Testis (tissue), 3 donors: ENCODE results near the gene ABHD11. TPM values are rescaled to one million over a fixed set of nuclear protein-coding genes. Genes with fewer than 3 reads are reported as not detected.
A peak's percentile ranks its signal among the peaks of the same experiment; 100 is the strongest.

ENCODE experiments used
- DNase-seq: peaks from one replicate; pipeline ENCODE4 v3.0.0-alpha.2; 2019
- H3K27ac ChIP-seq, 2 donors: fragments of 200-600 bp; sonication (generic); one replicate each; pipeline ENCODE4 v1.5.1; 2019
- H3K27me3 ChIP-seq: fragments of 200-600 bp; sonication (generic); one replicate; pipeline ENCODE4 v1.5.1; 2019
- H3K36me3 ChIP-seq: fragments of 200-600 bp; sonication (generic); one replicate; pipeline ENCODE4 v1.5.1; 2017; ENCODE audit warnings: low read depth; ENCODE audit errors: missing control alignments
- H3K4me1 ChIP-seq: fragments of 200-600 bp; sonication (generic); one replicate; pipeline ENCODE4 v1.5.1; 2019
- H3K4me3 ChIP-seq, 2 donors: fragments of 200-600 bp; sonication (generic); one replicate each; pipeline ENCODE4 v1.5.1; 2017 to 2019
- H3K9me3 ChIP-seq: fragments of 200-600 bp; sonication (generic); one replicate; pipeline ENCODE4 v1.5.1; 2017
- POLR2A ChIP-seq: fragments of 450-650 bp; IDR thresholded peaks from one replicate; pipeline ENCODE4 v1.6.1; 2017; ENCODE audit warnings: antibody characterized with exemption, mild to moderate bottlenecking, moderate library complexity
- WGBS, 2 donors: methylation state at CpG; one replicate each; pipeline ENCODE4 v1.1.5; 2018; 5-methylcytosine and 5-hydroxymethylcytosine counted together
- intact Hi-C: fragments of 100-400 bp; cut with DNase I; formaldehyde crosslinking; loops from one replicate; pipeline ENCODE4 v1.15.1; 2023; ENCODE audit warnings: low total_unique reads
- polyA plus RNA-seq: library from polyadenylated mRNA; stranded (reverse); fragments of 350-450 nt; fragmentation: Illumina TruSeq; extraction: RNeasy Lipid Tissue Mini Kit (QIAGEN cat#74804); gene quantifications from one replicate; pipeline ENCODE4 v1.2.3, GENCODE V29; 2014; ENCODE audit warnings: low read depth, low replicate concordance; ENCODE audit not compliant: insufficient read depth
- total RNA-seq, 2 donors: library from RNA; depleted of rRNA; stranded (reverse); fragments of >200 nt; gene quantifications; one replicate each; pipeline ENCODE4 v1.2.3, GENCODE V29; 2016
- TF ChIP-seq, protein P1 (sequence below), 3 experiments: fragments of 450-650 bp in 2 of 3; fragments of 200-600 bp in 1 of 3; sonication (generic) in 1 of 3; IDR thresholded peaks; one replicate each; pipeline ENCODE4 v1.5.1; 2016 to 2019; ENCODE audit warnings: antibody characterized with exemption in 3 of 3, mild to moderate bottlenecking in 2 of 3, moderate library complexity in 1 of 3

ABHD11 gene
- total and polyA plus RNA-seq, 3 donors from 2014 or later: 21.6 to 33.1 (median 29.0) TPM

DNA sequence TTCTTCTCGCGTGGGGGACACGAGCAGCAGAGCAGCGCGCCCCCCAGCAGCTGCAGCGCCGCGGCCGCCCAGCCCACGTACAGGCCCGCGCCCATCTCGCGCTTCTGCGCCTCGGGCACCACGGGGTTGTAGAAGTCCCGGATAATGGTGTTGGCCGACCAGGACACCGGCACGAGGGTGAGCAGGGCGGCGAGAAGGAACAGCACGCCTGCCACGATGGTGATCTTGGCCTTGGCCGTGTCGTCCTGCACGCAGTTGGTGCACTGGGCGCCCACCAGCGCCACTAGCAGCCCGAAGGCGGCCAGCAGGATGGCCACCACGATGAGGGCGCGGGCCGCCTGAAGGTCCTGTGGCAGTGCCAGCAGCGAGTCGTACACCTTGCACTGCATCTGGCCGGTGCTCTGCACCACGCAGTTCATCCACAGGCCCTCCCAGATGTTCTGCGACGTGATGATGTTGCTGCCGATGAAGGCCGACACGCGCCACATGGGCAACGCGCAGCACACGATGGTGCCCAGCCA is 30.9 kb upstream of the ABHD11 start:
- H3K4me1 ChIP-seq: no peaks in the 10 kb centered on the region
- no peaks in the 10 kb centered on the region for H3K27me3 ChIP-seq

DNA sequence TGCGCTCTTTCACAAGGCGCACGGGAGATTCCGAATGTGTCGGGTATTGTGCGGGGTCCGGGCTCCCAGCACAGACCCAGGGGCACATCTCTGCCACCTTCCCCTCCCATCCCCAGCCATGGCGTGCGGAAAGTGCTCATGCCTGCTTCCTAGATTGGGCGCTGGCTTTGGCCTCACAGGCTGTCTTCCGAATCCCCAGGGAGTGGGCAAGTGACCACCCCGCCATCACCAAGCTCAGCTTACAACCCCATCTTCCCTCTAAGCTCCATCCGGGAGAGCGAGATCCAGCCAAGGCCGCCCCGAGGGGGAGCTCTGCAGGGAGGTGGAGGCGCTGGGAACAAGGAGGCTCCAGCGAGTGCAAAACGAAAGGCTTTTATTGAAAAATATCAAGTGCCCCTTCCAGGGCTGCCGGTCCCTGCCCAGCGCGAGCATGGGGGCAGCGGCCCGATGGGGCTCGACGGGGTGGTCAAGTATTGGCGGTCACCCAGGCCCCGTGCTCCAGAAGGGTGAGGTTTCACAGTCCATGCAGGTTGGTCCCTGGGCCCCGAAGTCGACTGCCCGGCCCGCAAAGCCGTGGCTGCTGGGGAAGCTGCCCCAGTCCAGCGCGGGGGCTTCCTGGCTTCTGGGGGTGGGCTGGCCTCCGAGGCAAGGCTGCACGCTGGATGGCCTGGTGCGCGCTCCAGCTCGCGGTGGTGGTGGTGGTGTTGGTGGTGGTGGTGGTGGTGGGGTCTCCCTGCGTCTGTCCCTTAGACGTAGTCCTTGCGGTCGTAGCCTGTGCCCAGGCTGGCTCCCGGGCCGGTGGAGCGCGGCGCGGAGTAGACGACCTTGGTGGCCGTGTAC is 30.3 kb upstream of the ABHD11 start:
- TF ChIP-seq, protein P1, sequence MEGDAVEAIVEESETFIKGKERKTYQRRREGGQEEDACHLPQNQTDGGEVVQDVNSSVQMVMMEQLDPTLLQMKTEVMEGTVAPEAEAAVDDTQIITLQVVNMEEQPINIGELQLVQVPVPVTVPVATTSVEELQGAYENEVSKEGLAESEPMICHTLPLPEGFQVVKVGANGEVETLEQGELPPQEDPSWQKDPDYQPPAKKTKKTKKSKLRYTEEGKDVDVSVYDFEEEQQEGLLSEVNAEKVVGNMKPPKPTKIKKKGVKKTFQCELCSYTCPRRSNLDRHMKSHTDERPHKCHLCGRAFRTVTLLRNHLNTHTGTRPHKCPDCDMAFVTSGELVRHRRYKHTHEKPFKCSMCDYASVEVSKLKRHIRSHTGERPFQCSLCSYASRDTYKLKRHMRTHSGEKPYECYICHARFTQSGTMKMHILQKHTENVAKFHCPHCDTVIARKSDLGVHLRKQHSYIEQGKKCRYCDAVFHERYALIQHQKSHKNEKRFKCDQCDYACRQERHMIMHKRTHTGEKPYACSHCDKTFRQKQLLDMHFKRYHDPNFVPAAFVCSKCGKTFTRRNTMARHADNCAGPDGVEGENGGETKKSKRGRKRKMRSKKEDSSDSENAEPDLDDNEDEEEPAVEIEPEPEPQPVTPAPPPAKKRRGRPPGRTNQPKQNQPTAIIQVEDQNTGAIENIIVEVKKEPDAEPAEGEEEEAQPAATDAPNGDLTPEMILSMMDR (IDR thresholded peaks at IDR 0.05): no peak
- TF ChIP-seq POLR2A: no peak
- no peaks in the 10 kb centered on the region for H3K36me3 ChIP-seq
- no peaks in the 10 kb centered on the region for H3K4me1 ChIP-seq
- H3K27me3 ChIP-seq: no peaks in the 10 kb centered on the region
- intact Hi-C loops: no loop called here
- DNase-seq: no peak
- 43 to 48% methylated on average over 24 to 46 of the region's 53 CpGs for WGBS, 2 donors
- H3K4me3 ChIP-seq: peak overlapping the region in 1 of 2 donors; percentile 53
- H3K27ac ChIP-seq: no peak overlapping the region
- H3K9me3 ChIP-seq: no peaks in the 10 kb centered on the region

More for the DNA sequence above, 30.9 kb upstream of the ABHD11 start:
- TF ChIP-seq, protein P1 (IDR thresholded peaks at IDR 0.05): no peak
- TF ChIP-seq POLR2A: no peak
- WGBS, 2 donors: 17 to 23% methylated on average over 17 to 23 of the region's 49 CpGs
- Histone ChIP-seq H3K9me3 (no peaks in the 10 kb centered on the region), H3K4me3 (peak overlapping the region in 1 of 2 donors; percentile 53), H3K36me3 (no peaks in the 10 kb centered on the region), H3K27ac (no peak overlapping the region)
- intact Hi-C loops: no loop called here
- DNase-seq: no peak

GRCh38 chr7:73766556-73767229 is 28.1 kb upstream of the ABHD11 start:
- H3K36me3 ChIP-seq: no peaks in the 10 kb centered on the region
- 86 to 91% methylated on average over 17 of the region's 17 CpGs for WGBS, 2 donors

DNA sequence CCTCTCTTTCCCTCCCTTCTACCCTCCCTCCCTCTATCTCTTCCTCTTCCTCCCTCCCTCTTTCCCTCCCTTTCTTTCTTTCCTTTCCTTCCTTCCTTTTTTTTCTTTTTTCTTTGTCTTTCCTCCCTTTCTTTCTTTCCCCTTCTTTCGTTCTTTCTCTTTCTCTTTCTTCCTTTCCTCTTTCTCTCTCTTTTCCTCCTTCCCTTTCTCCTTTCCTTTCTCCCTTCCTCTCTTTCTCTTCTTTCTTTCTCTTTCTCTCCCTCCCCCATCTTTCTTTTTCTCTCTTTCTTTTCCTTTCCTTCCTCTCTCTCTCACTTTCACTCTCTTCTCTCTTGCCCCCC is 24.0 kb upstream of the ABHD11 start:
- Histone ChIP-seq H3K9me3 (no peaks in the 10 kb centered on the region), H3K27ac (no peak overlapping the region), H3K36me3 (no peaks in the 10 kb centered on the region), H3K27me3 (no peaks in the 10 kb centered on the region), H3K4me3 (no peak overlapping the region), H3K4me1 (no peaks in the 10 kb centered on the region)
- no peak for DNase-seq
- WGBS, 2 donors: 86 to 94% methylated on average over 1 of the region's 1 CpG
- intact Hi-C loops: no loop called here
- TF ChIP-seq, protein P1 (IDR thresholded peaks at IDR 0.05): no peak
- TF ChIP-seq POLR2A: no peak

More at GRCh38 chr7:73766556-73767229, 28.1 kb upstream of the ABHD11 start:
- intact Hi-C loops: no loop called here
- no peak overlapping the region for H3K4me3 ChIP-seq
- no peak for TF ChIP-seq POLR2A
- TF ChIP-seq, protein P1 (IDR thresholded peaks at IDR 0.05): no peak
- H3K4me1 ChIP-seq: no peaks in the 10 kb centered on the region
- no peaks in the 10 kb centered on the region for H3K9me3 ChIP-seq
- no peak for DNase-seq
- H3K27me3 ChIP-seq: no peaks in the 10 kb centered on the region
- H3K27ac ChIP-seq: no peak overlapping the region
